Liver (tissue), 9 donors: ENCODE results near the gene ZNF57. TPM values are rescaled to one million over a fixed set of nuclear protein-coding genes. Genes with fewer than 3 reads are reported as not detected.

Experiments used
- DNase-seq: peaks from one replicate; pipeline ENCODE4 v3.0.0-alpha.2; 2017; ENCODE audit warnings: low spot score
- H3K27ac ChIP-seq, 2 donors: one replicate each; pipeline ENCODE4 v1.7.0; 2013; ENCODE audit warnings: inconsistent platforms in 2 of 2, low read length in 2 of 2, control low read depth in 1 of 2, low read depth in 1 of 2, mild to moderate bottlenecking in 1 of 2
- H3K27me3 ChIP-seq, 4 donors: one replicate each; pipeline versions ENCODE4 v1.6.1 to v1.7.0; 2013; ENCODE audit warnings: low read length in 3 of 4, inconsistent platforms in 1 of 4, mild to moderate bottlenecking in 1 of 4, moderate library complexity in 1 of 4; ENCODE audit not compliant: control insufficient read depth in 4 of 4, insufficient read depth in 4 of 4
- H3K36me3 ChIP-seq, 4 donors: one replicate each; pipeline versions ENCODE4 v1.6.1 to v1.7.0; 2013; ENCODE audit warnings: low read length in 3 of 4, mild to moderate bottlenecking in 3 of 4, low read depth in 1 of 4, moderate library complexity in 1 of 4; ENCODE audit not compliant: control insufficient read depth in 4 of 4, insufficient read depth in 3 of 4
- H3K4me1 ChIP-seq, 4 donors: one replicate each; pipeline versions ENCODE4 v1.6.1 to v1.7.0; 2013; ENCODE audit warnings: low read length in 3 of 4, mild to moderate bottlenecking in 3 of 4, moderate library complexity in 1 of 4; ENCODE audit not compliant: control insufficient read depth in 4 of 4, insufficient read depth in 4 of 4
- H3K4me3 ChIP-seq, 3 donors: one replicate each; pipeline versions ENCODE4 v1.6.1 to v1.7.0; 2013; ENCODE audit warnings: low read length in 3 of 3, control low read depth in 1 of 3, low read depth in 1 of 3, mild to moderate bottlenecking in 1 of 3
- H3K9ac ChIP-seq, 2 donors: one replicate each; pipeline ENCODE4 v1.7.0; 2013; ENCODE audit warnings: low read length in 2 of 2, mild to moderate bottlenecking in 2 of 2, moderate library complexity in 2 of 2, control low read depth in 1 of 2, low read depth in 1 of 2
- H3K9me3 ChIP-seq, 4 donors: one replicate each; pipeline versions ENCODE4 v1.6.1 to v1.7.0; 2013; ENCODE audit warnings: low read length in 3 of 4; ENCODE audit not compliant: control insufficient read depth in 4 of 4
- ATF3 ChIP-seq: IDR thresholded peaks from 2 replicates; pipeline ENCODE4 v1.6.1; 2016; ENCODE audit warnings: antibody characterized with exemption
- CTCF ChIP-seq: fragments of 150-350 bp; IDR thresholded peaks from 2 replicates; pipeline ENCODE4 v1.5.1; 2017; ENCODE audit warnings: improper control_type of control experiment, low read depth, low read length; ENCODE audit not compliant: missing input control
- EGR1 ChIP-seq, 2 donors: IDR thresholded peaks; 2 replicates each; pipeline ENCODE4 v1.6.1; 2016 to 2018; ENCODE audit warnings: antibody characterized with exemption in 2 of 2, low read depth in 2 of 2
- FOXA1 ChIP-seq: IDR thresholded peaks from 2 replicates; pipeline ENCODE4 v1.6.1; 2016; ENCODE audit warnings: antibody characterized with exemption
- FOXA2 ChIP-seq: IDR thresholded peaks from 2 replicates; pipeline ENCODE4 v1.6.1; 2016; ENCODE audit warnings: antibody characterized with exemption
- GABPA ChIP-seq, 2 donors: IDR thresholded peaks in 1 of 2; conservative IDR thresholded peaks in 1 of 2; 2 replicates each; pipeline ENCODE4 v1.6.1; 2016; ENCODE audit warnings: antibody characterized with exemption in 2 of 2, mild to moderate bottlenecking in 1 of 2, moderate library complexity in 1 of 2
- HNF4A ChIP-seq, 2 donors: conservative IDR thresholded peaks; 2 replicates each; pipeline ENCODE4 v1.6.1; 2016; ENCODE audit warnings: antibody characterized with exemption in 2 of 2, mild to moderate bottlenecking in 2 of 2
- HNF4G ChIP-seq: IDR thresholded peaks from 2 replicates; pipeline ENCODE4 v1.6.1; 2016; ENCODE audit warnings: antibody characterized with exemption
- JUND ChIP-seq, 2 donors: IDR thresholded peaks; 2 replicates each; pipeline ENCODE4 v1.6.1; 2016; ENCODE audit warnings: antibody characterized with exemption in 2 of 2
- MAX ChIP-seq: IDR thresholded peaks from 2 replicates; pipeline ENCODE4 v1.6.1; 2016; ENCODE audit warnings: antibody characterized with exemption
- NR2F2 ChIP-seq: IDR thresholded peaks from 2 replicates; pipeline ENCODE4 v1.6.1; 2016; ENCODE audit warnings: antibody characterized with exemption
- RAD21 ChIP-seq, 2 donors: IDR thresholded peaks; 2 replicates each; pipeline ENCODE4 v1.6.1; 2016; ENCODE audit warnings: antibody characterized with exemption in 2 of 2, mild to moderate bottlenecking in 2 of 2
- REST ChIP-seq: IDR thresholded peaks from 2 replicates; pipeline ENCODE4 v1.6.1; 2016; ENCODE audit warnings: antibody characterized with exemption, mild to moderate bottlenecking
- RXRA ChIP-seq, 2 donors: IDR thresholded peaks; 2 replicates each; pipeline ENCODE4 v1.6.1; 2017 to 2018; ENCODE audit warnings: antibody characterized with exemption in 2 of 2, mild to moderate bottlenecking in 1 of 2
- SP1 ChIP-seq: IDR thresholded peaks from 2 replicates; pipeline ENCODE4 v1.6.1; 2018; ENCODE audit warnings: antibody characterized with exemption, mild to moderate bottlenecking
- TAF1 ChIP-seq: conservative IDR thresholded peaks from 2 replicates; pipeline ENCODE4 v1.6.1; 2016; ENCODE audit warnings: antibody characterized with exemption, mild to moderate bottlenecking
- YY1 ChIP-seq: IDR thresholded peaks from 2 replicates; pipeline ENCODE4 v1.6.1; 2016; ENCODE audit warnings: antibody characterized with exemption, mild to moderate bottlenecking
- ZBTB33 ChIP-seq: IDR thresholded peaks from 2 replicates; pipeline ENCODE4 v1.6.1; 2016; ENCODE audit warnings: antibody characterized with exemption
- WGBS: extraction: QIAGEN DNeasy Blood & Tissue Kit; methylation state at CpG from one replicate; pipeline ENCODE4 v1.1.7; 2013; 5-methylcytosine and 5-hydroxymethylcytosine counted together
- polyA plus RNA-seq, 2 donors: library from polyadenylated mRNA; stranded (reverse) in 1 of 2; unstranded in 1 of 2; fragments of 200-250 nt in 1 of 2; fragments of >200 nt in 1 of 2; fragmentation: Nextera tagmentation in 1 of 2; extraction: Ambion mirVana in 1 of 2; gene quantifications; one replicate each; pipeline versions ENCODE4 v1.2.1 to v1.2.3, GENCODE V29; 2013 to 2015
- total RNA-seq, 2 donors: library from RNA; depleted of rRNA; stranded (reverse); fragments of >200 nt; gene quantifications; one replicate each; pipeline ENCODE4 v1.2.3, GENCODE V29; 2014
- donor health status: healthy.
- donor health status: healthy.
- donor health status: healthy.
- donor health status: healthy.
- donor health status: healthy.

Gene ZNF57
- total and polyA plus RNA-seq, 4 donors, result 1.3 to 2.8 (median 1.8) TPM

GRCh38 chr19:2905918-2906519 lies 5.3 kb downstream of the ZNF57 start:
- H3K4me1 ChIP-seq, result peaks cover 4 to 8% (median 6%) of the 10 kb centered on the region in 4 donors
- WGBS, result 87% methylated on average over 11 of the region's 11 CpGs
- no peak overlapping the region for H3K27ac ChIP-seq
- H3K9me3 ChIP-seq, result no peaks in the 10 kb centered on the region
- peaks cover 0 to 1% (median 0%) of the 10 kb centered on the region in 4 donors for H3K36me3 ChIP-seq
- H3K4me3 ChIP-seq, result no peak overlapping the region
- no peak for TF ChIP-seq RXRA (IDR thresholded peaks at IDR 0.05)
- TF ChIP-seq YY1, result no peak
- no peak for TF ChIP-seq ATF3
- TF ChIP-seq CTCF, result no peak
- TF ChIP-seq EGR1 (IDR thresholded peaks at IDR 0.05; ENCODE audit: low read depth in 2 of 2), result no peak
- no peak for TF ChIP-seq SP1
- no peak for TF ChIP-seq JUND (IDR thresholded peaks at IDR 0.05)
- no peak for TF ChIP-seq TAF1
- no peak for TF ChIP-seq NR2F2
- TF ChIP-seq GABPA (IDR thresholded peaks at IDR 0.05 in 1 of 2, conservative IDR thresholded peaks at IDR 0.05 in 1 of 2), result no peak
- TF ChIP-seq HNF4G, result no peak
- no peak for TF ChIP-seq HNF4A (conservative IDR thresholded peaks at IDR 0.05)
- no peak for TF ChIP-seq FOXA1
- no peak for TF ChIP-seq ZBTB33
- no peak overlapping the region for H3K9ac ChIP-seq
- no peaks in the 10 kb centered on the region for H3K27me3 ChIP-seq
- DNase-seq, result no peak

GRCh38 chr19:2906631-2907195 lies 6.0 kb downstream of the ZNF57 start:
- Histone ChIP-seq H3K4me1 (peaks cover 2 to 7% (median 5%) of the 10 kb centered on the region in 4 donors), H3K27ac (no peak overlapping the region), H3K9me3 (no peaks in the 10 kb centered on the region), H3K9ac (no peak overlapping the region), H3K4me3 (no peak overlapping the region), H3K36me3 (peaks cover 0 to 1% (median 0%) of the 10 kb centered on the region in 4 donors), H3K27me3 (no peaks in the 10 kb centered on the region)
- DNase-seq, result no peak
- WGBS, result 96% methylated on average over 20 of the region's 20 CpGs
- TF ChIP-seq HNF4A (conservative IDR thresholded peaks at IDR 0.05), result no peak
- TF ChIP-seq GABPA (IDR thresholded peaks at IDR 0.05 in 1 of 2, conservative IDR thresholded peaks at IDR 0.05 in 1 of 2), result no peak
- TF ChIP-seq SP1, result no peak
- TF ChIP-seq RXRA (IDR thresholded peaks at IDR 0.05), result no peak
- TF ChIP-seq HNF4G, result no peak
- no peak for TF ChIP-seq RAD21 (IDR thresholded peaks at IDR 0.05)
- TF ChIP-seq CTCF, result no peak
- TF ChIP-seq YY1, result no peak
- TF ChIP-seq ZBTB33, result no peak
- TF ChIP-seq MAX, result no peak
- no peak for TF ChIP-seq JUND (IDR thresholded peaks at IDR 0.05)
- TF ChIP-seq REST, result no peak
- no peak for TF ChIP-seq ATF3
- no peak for TF ChIP-seq FOXA2
- TF ChIP-seq FOXA1, result no peak
